ENCODE results near the gene XDH. TPM values are rescaled to one million over a fixed set of nuclear protein-coding genes. Genes with fewer than 3 reads are reported as not detected.

Gene XDH
- total RNA-seq, 1 donor from 2014 or later: 0.49 TPM

GRCh38 chr2:31363956-31364750 lies 50.4 kb downstream of the XDH start:
- DNase-seq (ENCODE audit: extremely low spot score in 2 of 2): peak in 1 of 2 donors; percentile 62
- Histone ChIP-seq H3K4me1 (no peaks in the 10 kb centered on the region), H3K4me3 (no peak overlapping the region), H3K9me3 (no peaks in the 10 kb centered on the region), H3K27me3 (no peaks in the 10 kb centered on the region), H3K36me3 (no peaks in the 10 kb centered on the region), H3K27ac (no peak overlapping the region)
- no peak for TF ChIP-seq POLR2A (IDR thresholded peaks at IDR 0.05)
- no peak for TF ChIP-seq CTCF (IDR thresholded peaks at IDR 0.05)
- intact Hi-C loops (cut with DNase I): no loop called here

GRCh38 chr2:31362581-31362980 lies 52.0 kb downstream of the XDH start:
- Histone ChIP-seq H3K4me3 (no peak overlapping the region), H3K27ac (no peak overlapping the region), H3K27me3 (no peaks in the 10 kb centered on the region), H3K4me1 (no peaks in the 10 kb centered on the region), H3K36me3 (no peaks in the 10 kb centered on the region), H3K9me3 (no peaks in the 10 kb centered on the region)
- no peak for TF ChIP-seq POLR2AphosphoS5 (IDR thresholded peaks at IDR 0.05; ENCODE audit: insufficient read depth in 1 of 2, low read depth in 1 of 2)
- no peak for TF ChIP-seq CTCF (IDR thresholded peaks at IDR 0.05)
- no peak for TF ChIP-seq POLR2A (IDR thresholded peaks at IDR 0.05)
- intact Hi-C loops (cut with DNase I): no loop called here
- no peak for DNase-seq (ENCODE audit: extremely low spot score in 2 of 2)

GRCh38 chr2:31359229-31359628 lies 55.3 kb downstream of the XDH start:
- H3K9me3 ChIP-seq: no peaks in the 10 kb centered on the region
- H3K4me1 ChIP-seq: no peaks in the 10 kb centered on the region
- H3K27me3 ChIP-seq: no peaks in the 10 kb centered on the region
- intact Hi-C loops (cut with DNase I): no loop called here
- no peak overlapping the region for H3K4me3 ChIP-seq
- H3K36me3 ChIP-seq: no peaks in the 10 kb centered on the region
- no peak for DNase-seq (ENCODE audit: extremely low spot score in 2 of 2)
- no peak overlapping the region for H3K27ac ChIP-seq
- no peak for TF ChIP-seq CTCF (IDR thresholded peaks at IDR 0.05)
- TF ChIP-seq POLR2AphosphoS5 (IDR thresholded peaks at IDR 0.05; ENCODE audit: insufficient read depth in 1 of 2, low read depth in 1 of 2): no peak
- no peak for TF ChIP-seq POLR2A (IDR thresholded peaks at IDR 0.05)

- no peaks in the 10 kb centered on the region for H3K9me3 ChIP-seq
- intact Hi-C loops (cut with DNase I): no loop called here
- no peaks in the 10 kb centered on the region for H3K4me1 ChIP-seq
- H3K4me3 ChIP-seq: no peak overlapping the region
- no peak overlapping the region for H3K27ac ChIP-seq
- DNase-seq (ENCODE audit: extremely low spot score in 2 of 2): no peak
- H3K36me3 ChIP-seq: no peaks in the 10 kb centered on the region
- no peaks in the 10 kb centered on the region for H3K27me3 ChIP-seq
- TF ChIP-seq CTCF (IDR thresholded peaks at IDR 0.05) (no peak), POLR2A (IDR thresholded peaks at IDR 0.05) (no peak), POLR2AphosphoS5 (IDR thresholded peaks at IDR 0.05; ENCODE audit: insufficient read depth in 1 of 2, low read depth in 1 of 2) (no peak)
Measured at GRCh38 chr2:31354837-31355236, 59.7 kb downstream of the XDH start.

- H3K4me1 ChIP-seq: no peaks in the 10 kb centered on the region
- no peak overlapping the region for H3K27ac ChIP-seq
- TF ChIP-seq CTCF (IDR thresholded peaks at IDR 0.05): no peak
- TF ChIP-seq POLR2AphosphoS5 (IDR thresholded peaks at IDR 0.05; ENCODE audit: insufficient read depth in 1 of 2, low read depth in 1 of 2): no peak
- no peaks in the 10 kb centered on the region for H3K36me3 ChIP-seq
- no peaks in the 10 kb centered on the region for H3K9me3 ChIP-seq
- DNase-seq (ENCODE audit: extremely low spot score in 2 of 2): no peak
- no peak overlapping the region for H3K4me3 ChIP-seq
- intact Hi-C loops (cut with DNase I): no loop called here
- no peaks in the 10 kb centered on the region for H3K27me3 ChIP-seq
Measured at GRCh38 chr2:31353179-31353578, 61.4 kb downstream of the XDH start.
